HFFc6 (cell line): ENCODE data around the gene TMEM236. TPM values are rescaled to one million over a fixed set of nuclear protein-coding genes. Genes with fewer than 3 reads are reported as not detected.
A peak's percentile ranks its signal among the peaks of the same experiment; 100 is the strongest.

ENCODE experiments used
- DNase-seq: peaks from one replicate; pipeline ENCODE4 v3.0.0-alpha.2; 2018
- H3K27ac Mint-ChIP-seq: 2 replicates; pipeline ENCODE4 v1.8.0; 2020; ENCODE audit warnings: mild to moderate bottlenecking, mixed read lengths
- H3K27me3 Mint-ChIP-seq: 2 replicates; pipeline ENCODE4 v1.8.0; 2021; ENCODE audit warnings: mild to moderate bottlenecking, moderate library complexity, mixed read lengths; ENCODE audit not compliant: insufficient read depth
- H3K36me3 Mint-ChIP-seq: 2 replicates; pipeline ENCODE4 v1.8.0; 2021; ENCODE audit warnings: low read depth, mixed read lengths
- H3K4me1 Mint-ChIP-seq: 2 replicates; pipeline ENCODE4 v1.8.0; 2020; ENCODE audit warnings: low read depth, mixed read lengths
- H3K4me3 Mint-ChIP-seq: 2 replicates; pipeline ENCODE4 v1.8.0; 2020; ENCODE audit warnings: mild to moderate bottlenecking, moderate library complexity, mixed read lengths
- H3K9me3 Mint-ChIP-seq: 2 replicates; pipeline ENCODE4 v1.8.0; 2020; ENCODE audit warnings: mild to moderate bottlenecking, mixed read lengths
- CTCF ChIP-seq: fragments of 200-600 bp; sonication (generic); IDR thresholded peaks from 2 replicates; pipeline ENCODE4 v1.5.0; 2021; ENCODE audit warnings: antibody characterized with exemption, mild to moderate bottlenecking
- total RNA-seq, 6 experiments: library from RNA; stranded (reverse); fragmentation: NEBNext Ultra II Directional; extraction: Animal tissue kit (Norgen Biotek cat#: 25700); gene quantifications; 2 replicates in 1 of 6; 3 replicates in 5 of 6; pipeline ENCODE4 v1.2.3, GENCODE V29; 2021

TMEM236 gene
- total RNA-seq, 6 experiments from 2014 or later = 0.07 to 0.20 (median 0.09) TPM

GRCh38 chr10:17831341-17831740, 79.3 kb downstream of the TMEM236 start:
- Mint-ChIP-seq H3K36me3 (no peaks in the 10 kb centered on the region), H3K27ac (no peak overlapping the region), H3K4me1 (peaks cover 17% of the 10 kb centered on the region), H3K27me3 (peaks cover 2% of the 10 kb centered on the region), H3K4me3 (no peak overlapping the region), H3K9me3 (no peaks in the 10 kb centered on the region)
- no peak for DNase-seq
- TF ChIP-seq CTCF = no peak

DNA sequence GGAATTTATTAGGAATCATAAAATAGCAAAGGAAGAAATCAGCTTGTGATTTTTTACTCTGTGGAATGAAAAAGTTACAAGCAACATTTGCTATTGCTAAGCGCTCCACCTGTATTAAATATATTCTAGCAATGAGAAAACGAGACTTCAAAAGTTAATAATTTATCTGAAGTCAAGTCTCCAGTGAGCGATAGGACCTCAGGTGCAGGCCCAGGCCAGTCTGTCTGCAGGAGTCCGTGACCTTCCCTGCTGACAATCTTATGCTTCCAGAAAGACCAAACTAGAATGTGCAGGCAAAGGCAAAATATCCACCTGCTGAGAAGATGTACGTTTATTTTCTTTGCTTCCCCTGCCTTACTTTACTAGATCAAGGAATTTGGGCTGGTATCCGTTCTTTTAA, 79.9 kb downstream of the TMEM236 start:
- H3K36me3 Mint-ChIP-seq = no peaks in the 10 kb centered on the region
- H3K9me3 Mint-ChIP-seq = no peaks in the 10 kb centered on the region
- no peak overlapping the region for H3K27ac Mint-ChIP-seq
- no peak overlapping the region for H3K4me3 Mint-ChIP-seq
- peaks cover 23% of the 10 kb centered on the region for H3K4me1 Mint-ChIP-seq
- no peak for TF ChIP-seq CTCF
- no peak for DNase-seq
- no peaks in the 10 kb centered on the region; the same call in 1 of the 2 replicates for H3K27me3 Mint-ChIP-seq

DNA sequence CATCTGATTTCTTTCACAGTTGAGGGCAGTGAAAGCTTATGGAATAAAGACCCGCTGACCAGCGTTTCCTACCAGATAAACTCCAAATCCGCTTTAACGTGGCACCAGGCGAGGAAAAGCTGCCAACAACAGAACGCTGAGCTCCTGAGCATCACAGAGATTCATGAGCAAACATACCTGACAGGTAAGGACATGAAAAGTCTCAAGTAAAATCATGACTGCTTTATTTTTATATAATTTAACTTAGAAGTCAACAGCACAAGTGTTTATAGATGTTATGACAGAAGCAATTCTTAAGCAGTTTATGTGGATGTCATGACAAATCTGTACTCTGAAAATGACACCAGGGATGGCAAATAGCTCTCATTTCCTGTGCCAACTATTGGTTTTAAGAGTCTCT, 81.7 kb downstream of the TMEM236 start:
- no peaks in the 10 kb centered on the region; the same call in 1 of the 2 replicates for H3K27me3 Mint-ChIP-seq
- peaks cover 40% of the 10 kb centered on the region for H3K4me1 Mint-ChIP-seq
- no peak overlapping the region for H3K27ac Mint-ChIP-seq
- TF ChIP-seq CTCF = no peak
- DNase-seq = no peak
- no peaks in the 10 kb centered on the region for H3K36me3 Mint-ChIP-seq
- H3K9me3 Mint-ChIP-seq = no peaks in the 10 kb centered on the region
- H3K4me3 Mint-ChIP-seq = no peak overlapping the region

DNA sequence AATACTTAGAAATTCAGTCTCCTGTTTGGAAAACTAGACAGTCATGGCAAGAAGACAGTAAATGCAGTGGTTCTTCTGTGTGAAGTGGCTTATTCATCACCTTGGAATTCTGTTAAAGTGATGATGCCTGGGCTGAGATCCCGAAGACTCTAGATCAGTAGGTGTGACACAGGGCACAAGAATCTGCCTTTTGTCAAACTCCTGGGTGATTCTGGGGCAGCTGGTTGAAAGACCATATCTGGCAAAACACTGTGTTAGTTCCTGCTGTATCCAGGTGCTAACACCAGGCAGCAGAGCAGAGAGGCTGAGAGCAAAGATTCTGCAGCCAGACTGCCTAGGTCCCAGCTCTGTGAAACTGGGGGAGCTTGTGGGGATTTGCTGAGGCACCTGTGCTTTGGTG, 83.7 kb downstream of the TMEM236 start:
- Mint-ChIP-seq H3K4me3 (peak overlapping the region; percentile 75), H3K4me1 (peaks cover 43% of the 10 kb centered on the region), H3K36me3 (no peaks in the 10 kb centered on the region), H3K27me3 (no peaks in the 10 kb centered on the region), H3K27ac (peak overlapping the region; percentile 66), H3K9me3 (no peaks in the 10 kb centered on the region)
- no peak; the same call in 1 of the 2 replicates for TF ChIP-seq CTCF
- DNase-seq = peak; percentile 94

- no peaks in the 10 kb centered on the region for H3K36me3 Mint-ChIP-seq
- no peaks in the 10 kb centered on the region for H3K27me3 Mint-ChIP-seq
- TF ChIP-seq CTCF = no peak
- peak overlapping the region; percentile 91 for H3K27ac Mint-ChIP-seq
- no peaks in the 10 kb centered on the region for H3K9me3 Mint-ChIP-seq
- peak overlapping the region; percentile 75 for H3K4me3 Mint-ChIP-seq
- DNase-seq = peak; percentile 47
- H3K4me1 Mint-ChIP-seq = peaks cover 49% of the 10 kb centered on the region
Observed at GRCh38 chr10:17836942-17837341, 84.9 kb downstream of the TMEM236 start.
